Glutamatergic neuron (in vitro differentiated cells): Measurements from ENCODE around the gene CPSF4L. TPM values are rescaled to one million over a fixed set of nuclear protein-coding genes. Genes with fewer than 3 reads are reported as not detected.

Experiments
- DNase-seq: peaks from one replicate; pipeline ENCODE4 v3.0.0; 2022
- H3K27ac Mint-ChIP-seq: one replicate; pipeline ENCODE4 v1.8.0; 2020; ENCODE audit warnings: mild to moderate bottlenecking, mixed read lengths, inconsistent platforms; ENCODE audit not compliant: unreplicated experiment
- H3K27me3 Mint-ChIP-seq: one replicate; pipeline ENCODE4 v1.8.0; 2020; ENCODE audit warnings: mild to moderate bottlenecking, moderate library complexity, mixed read lengths, inconsistent platforms; ENCODE audit not compliant: unreplicated experiment
- H3K36me3 Mint-ChIP-seq: one replicate; pipeline ENCODE4 v1.8.0; 2020; ENCODE audit warnings: mild to moderate bottlenecking, mixed read lengths, inconsistent platforms; ENCODE audit not compliant: unreplicated experiment
- H3K4me1 Mint-ChIP-seq: one replicate; pipeline ENCODE4 v1.8.0; 2020; ENCODE audit warnings: mild to moderate bottlenecking, low read depth, mixed read lengths, inconsistent platforms; ENCODE audit not compliant: unreplicated experiment
- H3K4me3 Mint-ChIP-seq: one replicate; pipeline ENCODE4 v1.8.0; 2020; ENCODE audit warnings: mild to moderate bottlenecking, mixed read lengths, inconsistent platforms; ENCODE audit not compliant: unreplicated experiment
- H3K9me3 Mint-ChIP-seq: one replicate; pipeline ENCODE4 v1.8.0; 2020; ENCODE audit warnings: mild to moderate bottlenecking, moderate library complexity, mixed read lengths, inconsistent platforms; ENCODE audit not compliant: unreplicated experiment
- CTCF ChIP-seq: fragments of 200-600 bp; sonication (generic); IDR thresholded peaks from one replicate; pipeline ENCODE4 v1.5.0; 2021; ENCODE audit not compliant: partially characterized antibody, unreplicated experiment
- total RNA-seq: library from RNA; stranded (reverse); fragmentation: NEBNext Ultra II Directional; extraction: Animal tissue kit (Norgen Biotek cat#: 25700); gene quantifications from one replicate; pipeline ENCODE4 v1.2.1, GENCODE V29; 2021; ENCODE audit not compliant: unreplicated experiment

The CPSF4L gene
- total RNA-seq, 1 donor from 2014 or later, result 0.44 TPM

- H3K36me3 Mint-ChIP-seq, result peaks cover 3% of the 10 kb centered on the region
- H3K27ac Mint-ChIP-seq, result no peak overlapping the region
- DNase-seq, result no peak
- TF ChIP-seq CTCF, result no peak
- H3K9me3 Mint-ChIP-seq, result peaks cover 2% of the 10 kb centered on the region
- H3K4me3 Mint-ChIP-seq, result no peak overlapping the region
- H3K4me1 Mint-ChIP-seq, result peaks cover 9% of the 10 kb centered on the region
- H3K27me3 Mint-ChIP-seq, result no peaks in the 10 kb centered on the region
These were observed 12.8 kb upstream of the CPSF4L start for GRCh38 chr17:73274490-73274889.

GRCh38 chr17:73272906-73273218 is 11.2 kb upstream of the CPSF4L start:
- Mint-ChIP-seq H3K27me3 (no peaks in the 10 kb centered on the region), H3K4me1 (no peaks in the 10 kb centered on the region), H3K36me3 (peaks cover 3% of the 10 kb centered on the region), H3K4me3 (no peak overlapping the region), H3K9me3 (peaks cover 2% of the 10 kb centered on the region), H3K27ac (no peak overlapping the region)
- TF ChIP-seq CTCF, result no peak
- DNase-seq, result no peak

- Mint-ChIP-seq H3K27ac (no peak overlapping the region), H3K4me1 (peaks cover 3% of the 10 kb centered on the region), H3K27me3 (no peaks in the 10 kb centered on the region), H3K36me3 (peaks cover 3% of the 10 kb centered on the region), H3K9me3 (no peaks in the 10 kb centered on the region), H3K4me3 (no peak overlapping the region)
- no peak for DNase-seq
- TF ChIP-seq CTCF, result no peak
These were observed 9.4 kb upstream of the CPSF4L start for GRCh38 chr17:73271072-73271471.

- Mint-ChIP-seq H3K27ac (no peak overlapping the region), H3K27me3 (no peaks in the 10 kb centered on the region), H3K4me3 (no peak overlapping the region), H3K36me3 (peaks cover 3% of the 10 kb centered on the region), H3K4me1 (peaks cover 3% of the 10 kb centered on the region), H3K9me3 (no peaks in the 10 kb centered on the region)
- DNase-seq, result no peak
- no peak for TF ChIP-seq CTCF
These were observed 8.1 kb upstream of the CPSF4L start for GRCh38 chr17:73269791-73270190.

- no peak overlapping the region for H3K27ac Mint-ChIP-seq
- no peaks in the 10 kb centered on the region for H3K27me3 Mint-ChIP-seq
- peaks cover under 1% of the 10 kb centered on the region for H3K36me3 Mint-ChIP-seq
These were observed 7.6 kb upstream of the CPSF4L start for GRCh38 chr17:73269329-73269615.

More at GRCh38 chr17:73269329-73269615, 7.6 kb upstream of the CPSF4L start:
- H3K9me3 Mint-ChIP-seq, result no peaks in the 10 kb centered on the region
- H3K4me3 Mint-ChIP-seq, result no peak overlapping the region
- H3K4me1 Mint-ChIP-seq, result peaks cover 3% of the 10 kb centered on the region
- TF ChIP-seq CTCF, result no peak
- DNase-seq, result no peak
